ENCODE measurements around the gene CPNE6. TPM values are rescaled to one million over a fixed set of nuclear protein-coding genes. Genes with fewer than 3 reads are reported as not detected.

Gene CPNE6
- total RNA-seq, 4 donors from 2014 or later: not detected

GRCh38 chr14:24065408-24065807 lies 6.0 kb upstream of the CPNE6 start:
- Histone ChIP-seq H3K9me3 (no peaks in the 10 kb centered on the region), H3K27me3 (peaks cover 5% of the 10 kb centered on the region), H3K36me3 (no peaks in the 10 kb centered on the region), H3K4me3 (no peak overlapping the region), H3K27ac (no peak overlapping the region), H3K4me1 (no peaks in the 10 kb centered on the region)
- DNase-seq (ENCODE audit: low spot score in 2 of 2): no peak
- no peak for TF ChIP-seq POLR2AphosphoS5 (IDR thresholded peaks at IDR 0.05)
- no peak for TF ChIP-seq POLR2A (IDR thresholded peaks at IDR 0.05)
- TF ChIP-seq CTCF (IDR thresholded peaks at IDR 0.05): no peak
- TF ChIP-seq EP300 (IDR thresholded peaks at IDR 0.05): no peak
- WGBS: 74% methylated on average over 7 of the region's 8 CpGs

GRCh38 chr14:24066496-24067132 lies 4.7 kb upstream of the CPNE6 start:
- Histone ChIP-seq H3K27ac (no peak overlapping the region), H3K36me3 (no peaks in the 10 kb centered on the region), H3K9me3 (no peaks in the 10 kb centered on the region), H3K4me3 (no peak overlapping the region), H3K27me3 (peaks cover 5% of the 10 kb centered on the region), H3K4me1 (no peaks in the 10 kb centered on the region)
- DNase-seq (ENCODE audit: low spot score in 2 of 2): no peak
- no peak for TF ChIP-seq CTCF (IDR thresholded peaks at IDR 0.05)
- TF ChIP-seq POLR2A (IDR thresholded peaks at IDR 0.05): no peak
- TF ChIP-seq EP300 (IDR thresholded peaks at IDR 0.05): no peak
- TF ChIP-seq POLR2AphosphoS5 (IDR thresholded peaks at IDR 0.05): no peak
- WGBS: 92% methylated on average over 8 of the region's 8 CpGs

GRCh38 chr14:24067133-24068082 lies 4.0 kb upstream of the CPNE6 start:
- peaks cover under 1% of the 10 kb centered on the region for H3K4me1 ChIP-seq
- no peak for DNase-seq (ENCODE audit: low spot score in 2 of 2)
- no peak overlapping the region for H3K27ac ChIP-seq
- no peak for TF ChIP-seq POLR2A (IDR thresholded peaks at IDR 0.05)
- no peak for TF ChIP-seq POLR2AphosphoS5 (IDR thresholded peaks at IDR 0.05)
- TF ChIP-seq CTCF (IDR thresholded peaks at IDR 0.05): no peak
- TF ChIP-seq EP300 (IDR thresholded peaks at IDR 0.05): no peak
- no peaks in the 10 kb centered on the region for H3K36me3 ChIP-seq
- no peak overlapping the region for H3K4me3 ChIP-seq
- H3K27me3 ChIP-seq: peaks cover 5% of the 10 kb centered on the region
- H3K9me3 ChIP-seq: no peaks in the 10 kb centered on the region
- 95% methylated on average over 8 of the region's 12 CpGs for WGBS

GRCh38 chr14:24068711-24069410 lies 2.5 kb upstream of the CPNE6 start:
- no peak for DNase-seq (ENCODE audit: low spot score in 2 of 2)
- no peak for TF ChIP-seq POLR2A (IDR thresholded peaks at IDR 0.05)
- no peak for TF ChIP-seq POLR2AphosphoS5 (IDR thresholded peaks at IDR 0.05)
- TF ChIP-seq CTCF (IDR thresholded peaks at IDR 0.05): no peak
- TF ChIP-seq EP300 (IDR thresholded peaks at IDR 0.05): no peak
- Histone ChIP-seq H3K36me3 (no peaks in the 10 kb centered on the region), H3K27ac (no peak overlapping the region), H3K4me1 (peaks cover 7% of the 10 kb centered on the region), H3K27me3 (peaks cover 8% of the 10 kb centered on the region), H3K4me3 (no peak overlapping the region), H3K9me3 (no peaks in the 10 kb centered on the region)
- 100% methylated on average over 3 of the region's 10 CpGs for WGBS

GRCh38 chr14:24069411-24069735 lies 2.0 kb upstream of the CPNE6 start:
- WGBS: 93% methylated on average over 4 of the region's 6 CpGs
- Histone ChIP-seq H3K4me3 (no peak overlapping the region), H3K27ac (no peak overlapping the region), H3K36me3 (no peaks in the 10 kb centered on the region), H3K4me1 (peaks cover 7% of the 10 kb centered on the region), H3K9me3 (no peaks in the 10 kb centered on the region), H3K27me3 (peaks cover 8% of the 10 kb centered on the region)
- no peak for DNase-seq (ENCODE audit: low spot score in 2 of 2)
- TF ChIP-seq POLR2AphosphoS5 (IDR thresholded peaks at IDR 0.05) (no peak), POLR2A (IDR thresholded peaks at IDR 0.05) (no peak), CTCF (IDR thresholded peaks at IDR 0.05) (no peak)

All from suprapubic skin (tissue), 4 donors.